NCI-H460 (cell line): Measurements from ENCODE around the gene FBH1. TPM values are rescaled to one million over a fixed set of nuclear protein-coding genes. Genes with fewer than 3 reads are reported as not detected.

Experiments
- DNase-seq: peaks from one replicate; pipeline ENCODE4 v3.0.0-alpha.2; 2016; ENCODE audit warnings: low read depth; ENCODE audit errors: extremely low read depth
- total RNA-seq: library from RNA; depleted of rRNA; stranded (reverse); fragments of >200 nt; shearing (Covaris generic); gene quantifications from 2 replicates; pipeline ENCODE4 v1.2.3, GENCODE V29; 2014; rRNA removed

FBH1 gene
- total RNA-seq, 1 experiment from 2014 or later = 37.9 TPM

DNA sequence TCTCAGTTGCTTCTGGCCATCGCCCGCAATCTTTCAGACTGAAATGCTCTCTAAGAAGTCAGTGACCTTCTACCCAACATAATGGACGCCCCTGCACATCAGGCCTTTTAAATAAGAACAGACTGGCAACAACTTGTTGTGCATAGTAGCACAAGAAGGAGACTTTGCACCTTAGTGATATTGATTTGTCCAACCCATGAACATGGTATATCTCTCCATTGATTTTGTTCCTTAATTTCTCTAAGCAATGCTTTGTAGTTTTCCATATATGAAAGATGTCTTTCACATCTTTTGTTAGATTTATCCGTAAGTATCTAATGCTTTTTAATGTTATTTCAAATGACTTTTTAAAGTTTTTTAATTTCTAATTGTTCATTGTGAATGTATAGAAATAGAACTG lies 83.0 kb downstream of the FBH1 start:
- DNase-seq = no peak

DNA sequence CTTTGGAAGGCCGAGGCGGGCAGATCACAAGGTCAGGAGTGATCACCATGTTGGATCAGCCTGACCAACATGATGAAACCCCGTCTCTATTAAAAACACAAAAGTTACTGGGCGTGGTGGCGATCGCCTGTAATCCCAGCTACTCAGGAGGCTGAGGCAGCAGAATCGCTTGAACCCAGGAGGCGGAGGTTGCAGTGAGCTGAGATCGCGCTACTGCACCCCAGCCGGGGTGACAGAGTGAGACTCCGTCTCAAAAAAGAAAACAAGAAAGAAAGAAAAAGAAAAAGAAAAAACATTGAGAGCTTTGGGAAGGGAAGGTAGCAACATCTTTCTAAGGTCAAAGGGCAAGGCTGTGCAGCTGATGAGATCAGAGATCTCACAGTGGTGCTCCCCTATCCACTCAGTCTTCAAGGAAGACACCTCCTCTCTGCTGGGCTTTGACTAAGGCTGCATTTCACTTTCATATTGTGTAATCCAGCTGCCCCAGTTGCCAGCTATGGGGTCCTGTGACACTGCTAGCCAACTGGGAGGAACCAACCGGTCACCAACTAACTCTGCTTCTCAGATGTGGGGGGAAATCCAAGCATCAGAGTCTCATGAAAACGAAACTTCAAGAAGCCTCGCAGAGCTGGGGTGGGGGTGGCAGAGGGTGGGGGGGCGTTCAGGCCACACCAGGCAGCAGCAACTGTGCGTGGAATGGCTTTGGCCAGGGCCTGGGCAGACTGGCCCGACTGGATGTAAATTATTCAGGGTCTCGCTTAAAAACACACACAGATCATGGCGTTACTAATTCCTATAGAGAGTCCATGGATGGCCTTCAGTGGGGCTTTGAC lies 85.8 kb downstream of the FBH1 start:
- DNase-seq = no peak

DNA sequence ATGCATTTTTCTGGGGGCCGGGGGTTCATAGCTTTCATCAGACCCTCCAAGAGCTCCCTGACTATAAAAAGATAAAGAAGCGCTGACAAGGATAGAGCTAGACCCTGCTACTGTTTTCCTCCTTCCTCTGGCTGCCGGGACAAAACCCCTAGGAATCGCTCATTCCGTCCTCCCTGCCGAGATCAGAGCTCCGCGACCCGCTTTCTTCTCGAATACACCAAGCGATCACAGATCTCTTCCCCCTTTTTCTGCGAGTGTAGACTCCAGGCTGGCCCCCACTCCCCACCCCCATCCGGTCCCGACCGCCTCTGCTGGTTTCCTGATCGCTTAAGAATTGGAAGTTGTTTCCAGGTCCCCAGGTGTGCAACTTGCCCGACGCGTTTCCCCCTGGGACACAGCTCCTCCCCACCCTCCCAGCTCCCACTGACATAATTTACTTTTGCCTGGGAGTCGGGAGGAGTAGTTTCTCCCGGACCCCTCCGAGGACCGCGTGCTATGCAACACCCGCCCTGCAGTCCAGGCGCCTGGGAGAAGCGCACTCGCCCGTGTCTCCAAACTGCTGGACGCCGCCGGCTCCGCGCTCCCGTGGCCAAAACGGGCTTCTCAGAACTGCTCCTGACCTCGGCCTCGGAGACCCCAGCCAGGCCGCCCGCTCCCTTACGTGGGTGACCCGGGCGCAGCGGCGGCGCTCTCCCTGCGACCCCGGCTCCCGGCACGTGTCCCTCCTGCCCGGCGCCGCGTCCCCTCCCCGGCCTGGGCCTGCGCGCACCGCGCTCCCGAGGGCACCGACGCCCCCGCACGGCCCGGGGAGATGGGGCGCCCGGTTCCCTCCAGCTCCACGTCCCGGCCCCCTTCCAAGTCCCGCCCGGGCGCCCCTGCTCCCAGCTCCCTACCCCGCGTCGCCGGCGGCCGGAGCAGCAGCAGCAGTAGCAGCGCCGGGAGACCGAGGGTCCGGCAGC lies 86.7 kb downstream of the FBH1 start:
- DNase-seq = peak; percentile 17

DNA sequence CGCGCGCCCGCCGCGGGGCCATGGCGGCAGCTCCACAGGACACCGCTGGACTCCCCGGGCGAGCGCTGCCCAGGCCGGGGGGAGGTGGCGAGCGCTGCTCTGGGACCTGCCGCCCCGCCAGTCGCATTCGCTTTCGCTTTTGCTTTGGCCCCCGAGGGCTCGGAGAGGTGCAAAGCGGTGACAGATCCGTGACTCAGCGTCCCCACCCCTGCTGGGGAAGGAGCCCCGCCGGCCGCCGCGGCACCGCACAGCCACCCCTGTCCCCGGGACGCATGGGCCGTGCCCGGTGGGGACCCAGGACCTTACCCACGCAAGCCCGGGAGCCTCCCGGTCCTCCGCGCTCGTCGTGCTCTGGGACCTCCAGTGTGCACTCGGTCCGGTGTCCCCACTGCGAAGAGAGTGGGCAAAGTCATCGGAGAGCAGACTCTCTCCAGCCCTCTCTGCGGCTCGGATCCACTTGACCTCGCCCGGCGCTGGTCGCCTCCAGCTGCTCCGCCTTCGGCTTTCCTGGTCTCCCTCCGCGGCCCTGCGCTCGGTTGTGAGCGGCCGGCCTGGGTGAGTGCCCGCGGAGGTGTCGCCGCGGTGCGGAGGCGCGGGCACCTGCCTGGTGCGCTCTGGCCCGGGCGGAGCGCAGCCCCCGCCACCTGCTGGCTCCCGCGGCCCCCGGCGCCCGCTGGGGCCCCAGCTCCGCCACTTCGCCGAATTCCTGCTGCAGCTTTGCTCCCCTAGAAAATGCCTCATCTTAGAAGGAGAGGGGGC lies 87.6 kb downstream of the FBH1 start, which contains the start of gene IL15RA:
Gene IL15RA (minus strand): TSS at position 73 of the 759 bp plus-strand sequence. CDS start 51 bp downstream, at position 22.
- peak; percentile 70 for DNase-seq

DNA sequence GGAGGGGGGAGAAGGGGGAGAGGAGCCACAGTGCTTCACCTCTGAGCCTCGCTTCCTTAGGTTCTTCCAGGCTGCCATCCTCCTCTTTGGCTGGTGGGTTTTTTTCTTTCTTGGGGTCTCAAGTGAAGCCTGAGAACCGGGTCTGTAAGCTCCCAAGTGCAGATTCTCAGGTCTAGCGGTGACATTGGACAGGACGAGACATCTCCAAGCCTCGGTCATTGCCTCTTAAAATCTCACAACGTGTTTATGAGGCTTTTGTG lies 88.1 kb downstream of the FBH1 start:
- no peak for DNase-seq

DNA sequence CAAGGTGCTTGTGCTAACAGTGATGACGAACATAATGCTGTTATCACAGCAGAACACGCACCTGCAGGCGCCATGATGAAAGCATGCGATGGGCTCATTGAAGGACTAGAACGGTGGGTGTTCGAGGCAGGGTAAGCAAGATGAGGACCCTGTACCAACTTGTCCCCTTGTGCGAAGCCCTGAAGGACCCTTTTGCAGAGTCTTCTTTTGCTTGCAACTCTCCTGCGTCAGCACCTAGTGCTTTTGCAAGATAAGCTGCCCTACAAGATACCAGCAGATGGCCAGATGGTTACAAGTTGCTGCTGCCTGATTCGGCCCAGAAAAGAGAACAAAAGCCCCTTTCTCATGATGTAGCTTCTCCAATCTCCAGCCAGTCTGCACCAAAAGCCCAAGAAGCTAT lies 91.5 kb downstream of the FBH1 start:
- no peak for DNase-seq

DNA sequence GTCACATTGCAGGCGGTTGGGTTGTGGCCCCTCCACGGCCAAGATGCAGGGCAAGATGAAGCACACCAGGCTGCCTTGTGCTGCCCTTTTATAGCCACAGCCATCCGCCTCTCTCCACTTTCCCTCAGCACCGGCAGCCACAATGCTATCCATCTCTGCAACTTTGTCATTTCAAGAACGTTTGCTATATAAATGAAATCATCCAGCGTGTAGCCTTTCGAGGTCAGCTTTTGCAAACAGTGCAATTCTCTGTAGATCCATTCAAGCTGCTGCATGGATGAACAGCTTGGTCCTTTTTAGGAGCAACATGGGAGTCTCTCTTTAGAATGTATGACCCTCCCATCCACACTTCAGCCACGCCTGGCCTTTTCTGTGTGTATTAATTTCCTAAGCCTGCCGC lies 93.7 kb downstream of the FBH1 start:
- DNase-seq = no peak

DNA sequence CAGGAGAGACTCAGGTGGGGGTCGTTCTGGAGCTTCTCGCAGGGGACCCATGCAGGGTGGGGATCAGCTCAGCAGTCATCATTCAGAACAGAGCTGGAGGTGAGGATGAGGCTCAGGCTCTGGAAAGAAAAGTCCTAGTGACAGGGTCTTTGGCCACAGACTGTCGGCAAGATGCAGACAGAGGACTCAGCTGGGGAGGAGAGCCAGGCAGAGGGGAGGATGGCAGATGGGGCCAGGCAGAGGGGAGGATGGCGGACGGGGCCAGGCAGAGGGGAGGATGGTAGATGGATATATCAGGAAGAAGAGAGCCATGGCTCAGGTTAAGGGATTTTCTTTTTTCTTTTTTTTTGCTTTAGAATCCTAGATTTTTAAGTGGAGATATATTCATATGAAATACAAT lies 95.0 kb downstream of the FBH1 start:
- no peak for DNase-seq

Other genes with a start within 250 kb of the FBH1 start
- 18.3 and 19.1 TPM in 2 replicates for gene ASB13, start 223.6 kb upstream of the FBH1 start, total RNA-seq
- 69.7 and 86.6 TPM in 2 replicates for gene TASOR2, start 205.4 kb upstream of the FBH1 start, total RNA-seq
- 250 and 279 TPM in 2 replicates for gene GDI2, start 76.8 kb upstream of the FBH1 start, total RNA-seq
- 5.5 and 5.8 TPM in 2 replicates for gene ANKRD16, start 350 bp upstream of the FBH1 start, total RNA-seq
- 10.6 and 13.3 TPM in 2 replicates for gene IL15RA, start 87.3 kb downstream of the FBH1 start, total RNA-seq
- not detected in 2 replicates for gene IL2RA, start 172.1 kb downstream of the FBH1 start, total RNA-seq
- 33.8 and 40.2 TPM in 2 replicates for gene RBM17, start 198.8 kb downstream of the FBH1 start, total RNA-seq